VCaP (cell line): ENCODE results near the gene ARHGEF17.

Source experiments
- H3K27ac ChIP-seq: fragments of 450-650 bp; 2 replicates; pipeline ENCODE4 v1.5.1; 2017
- TF ChIP-seq, protein P1 (sequence below): fragments of 450-650 bp; conservative IDR thresholded peaks from 2 replicates; pipeline ENCODE4 v1.5.1; 2017; ENCODE audit warnings: mild to moderate bottlenecking, moderate library complexity

Gene ARHGEF17

DNA sequence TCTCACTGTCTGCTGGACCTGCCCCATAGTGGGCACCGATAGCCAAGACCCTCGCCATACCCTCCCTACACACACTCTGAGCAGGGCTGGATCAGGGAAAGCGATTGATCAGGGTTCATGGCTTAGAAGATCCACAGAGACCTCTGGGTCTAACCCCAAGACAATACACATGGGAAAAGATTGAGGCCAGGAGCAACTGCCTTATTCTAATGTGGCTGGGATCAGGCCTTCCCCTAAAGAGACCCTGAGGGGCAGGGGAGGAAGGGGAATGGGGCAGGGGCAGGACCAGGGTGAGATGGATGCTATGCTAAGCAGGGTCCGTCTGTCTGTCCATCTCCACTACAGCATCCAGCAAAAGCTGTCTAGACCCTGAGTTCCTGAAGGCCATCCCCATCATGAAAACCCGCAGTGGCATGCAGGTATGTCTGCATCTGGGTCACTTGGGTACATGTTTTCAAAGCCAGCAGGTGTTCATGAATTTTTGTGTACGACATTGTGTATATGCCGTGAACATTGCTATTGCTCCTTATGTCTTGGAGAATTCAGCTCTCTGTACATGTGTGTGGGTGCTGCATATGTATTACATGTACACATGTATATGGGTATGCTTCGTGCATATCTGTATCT lies 52.8 kb downstream of the ARHGEF17 start:
- TF ChIP-seq, protein P1, sequence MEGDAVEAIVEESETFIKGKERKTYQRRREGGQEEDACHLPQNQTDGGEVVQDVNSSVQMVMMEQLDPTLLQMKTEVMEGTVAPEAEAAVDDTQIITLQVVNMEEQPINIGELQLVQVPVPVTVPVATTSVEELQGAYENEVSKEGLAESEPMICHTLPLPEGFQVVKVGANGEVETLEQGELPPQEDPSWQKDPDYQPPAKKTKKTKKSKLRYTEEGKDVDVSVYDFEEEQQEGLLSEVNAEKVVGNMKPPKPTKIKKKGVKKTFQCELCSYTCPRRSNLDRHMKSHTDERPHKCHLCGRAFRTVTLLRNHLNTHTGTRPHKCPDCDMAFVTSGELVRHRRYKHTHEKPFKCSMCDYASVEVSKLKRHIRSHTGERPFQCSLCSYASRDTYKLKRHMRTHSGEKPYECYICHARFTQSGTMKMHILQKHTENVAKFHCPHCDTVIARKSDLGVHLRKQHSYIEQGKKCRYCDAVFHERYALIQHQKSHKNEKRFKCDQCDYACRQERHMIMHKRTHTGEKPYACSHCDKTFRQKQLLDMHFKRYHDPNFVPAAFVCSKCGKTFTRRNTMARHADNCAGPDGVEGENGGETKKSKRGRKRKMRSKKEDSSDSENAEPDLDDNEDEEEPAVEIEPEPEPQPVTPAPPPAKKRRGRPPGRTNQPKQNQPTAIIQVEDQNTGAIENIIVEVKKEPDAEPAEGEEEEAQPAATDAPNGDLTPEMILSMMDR, result peak; percentile 57
- H3K27ac ChIP-seq, result no peak overlapping the region

DNA sequence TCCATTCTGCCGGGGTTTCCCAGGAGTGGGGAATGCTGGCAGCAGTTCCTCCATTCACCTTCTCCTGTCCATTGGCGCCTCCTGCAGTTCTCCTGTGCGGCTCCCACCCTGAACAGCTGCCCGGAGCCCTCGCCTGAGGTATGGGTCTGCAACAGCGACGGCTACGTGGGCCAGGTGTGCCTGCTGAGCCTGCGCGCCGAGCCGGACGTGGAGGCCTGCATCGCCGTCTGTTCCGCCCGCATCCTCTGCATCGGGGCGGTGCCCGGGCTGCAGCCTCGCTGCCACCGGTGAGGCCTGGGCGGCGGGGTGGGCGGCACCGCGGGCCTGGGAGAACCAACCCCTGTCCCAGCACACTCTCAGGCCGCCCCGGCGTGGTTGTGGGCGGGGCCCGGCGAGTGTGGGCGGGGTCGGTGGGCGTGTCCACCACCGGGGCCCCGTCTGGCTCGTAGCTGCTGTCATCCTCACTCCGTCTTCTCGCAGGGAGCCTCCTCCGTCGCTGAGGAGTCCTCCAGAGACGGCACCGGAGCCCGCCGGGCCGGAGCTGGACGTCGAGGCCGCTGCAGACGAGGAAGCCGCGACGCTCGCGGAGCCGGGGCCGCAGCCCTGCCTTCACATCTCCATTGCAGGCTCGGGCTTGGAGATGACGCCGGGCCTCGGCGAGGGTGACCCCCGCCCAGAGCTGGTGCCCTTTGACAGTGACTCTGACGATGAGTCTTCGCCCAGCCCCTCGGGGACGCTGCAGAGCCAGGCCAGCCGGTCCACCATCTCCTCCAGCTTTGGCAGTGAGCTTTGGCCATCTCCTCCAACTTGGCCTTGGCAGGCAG lies 54.1 kb downstream of the ARHGEF17 start:
- TF ChIP-seq, protein P1, result no peak
- H3K27ac ChIP-seq, result no peak overlapping the region

DNA sequence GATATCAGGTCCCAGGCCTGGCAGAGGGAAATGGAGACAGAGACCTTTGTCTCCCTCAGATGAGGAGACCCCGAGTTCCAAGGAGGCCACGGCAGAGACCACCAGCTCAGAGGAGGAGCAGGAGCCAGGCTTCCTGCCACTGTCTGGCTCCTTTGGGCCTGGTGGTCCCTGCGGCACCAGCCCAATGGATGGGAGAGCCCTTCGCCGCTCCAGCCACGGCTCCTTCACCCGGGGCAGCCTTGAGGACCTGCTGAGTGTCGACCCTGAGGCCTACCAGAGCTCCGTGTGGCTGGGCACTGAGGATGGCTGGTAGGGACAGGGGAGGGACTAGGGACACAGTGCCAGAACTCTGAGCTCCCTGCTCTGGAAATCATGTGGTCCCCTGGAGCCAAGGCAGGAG lies 55.1 kb downstream of the ARHGEF17 start:
- TF ChIP-seq, protein P1, result no peak
- H3K27ac ChIP-seq, result no peak overlapping the region

DNA sequence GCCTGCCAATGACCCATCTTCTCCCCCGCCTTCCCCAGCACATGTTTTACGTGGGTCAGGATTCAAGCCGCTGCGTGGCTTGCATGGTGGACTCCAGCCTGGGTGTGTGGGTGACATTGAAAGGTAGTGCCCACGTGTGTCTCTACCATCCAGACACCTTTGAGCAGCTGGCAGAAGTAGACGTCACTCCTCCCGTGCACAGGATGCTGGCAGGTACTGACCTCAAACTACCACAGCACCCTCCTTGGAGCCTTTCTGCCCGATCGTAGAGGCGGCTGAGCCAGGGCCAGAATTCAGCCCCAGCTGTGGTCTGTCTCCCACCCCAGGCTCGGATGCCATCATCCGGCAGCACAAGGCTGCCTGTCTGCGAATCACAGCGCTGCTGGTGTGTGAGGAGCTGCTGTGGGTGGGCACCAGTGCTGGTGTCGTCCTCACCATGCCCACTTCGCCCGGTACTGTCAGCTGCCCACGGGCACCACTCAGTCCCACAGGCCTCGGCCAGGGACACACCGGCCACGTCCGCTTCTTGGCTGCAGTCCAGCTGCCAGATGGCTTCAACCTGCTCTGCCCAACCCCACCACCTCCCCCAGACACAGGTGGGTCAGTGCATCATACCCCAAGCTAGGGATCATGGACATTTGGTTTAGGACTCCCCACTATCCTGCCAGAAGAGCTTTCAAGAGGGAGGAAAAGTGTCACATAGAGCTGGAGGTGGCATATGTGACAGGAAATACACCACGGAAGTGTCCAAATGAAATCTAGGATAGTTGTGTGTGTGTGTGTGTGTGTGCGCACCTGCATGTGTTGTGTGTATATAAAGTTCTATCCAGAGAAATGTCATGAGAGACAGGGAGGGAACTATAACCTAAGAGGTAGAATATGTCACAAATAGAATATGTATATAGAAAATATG lies 57.5 kb downstream of the ARHGEF17 start:
- no peak overlapping the region for H3K27ac ChIP-seq
- TF ChIP-seq, protein P1, result no peak

DNA sequence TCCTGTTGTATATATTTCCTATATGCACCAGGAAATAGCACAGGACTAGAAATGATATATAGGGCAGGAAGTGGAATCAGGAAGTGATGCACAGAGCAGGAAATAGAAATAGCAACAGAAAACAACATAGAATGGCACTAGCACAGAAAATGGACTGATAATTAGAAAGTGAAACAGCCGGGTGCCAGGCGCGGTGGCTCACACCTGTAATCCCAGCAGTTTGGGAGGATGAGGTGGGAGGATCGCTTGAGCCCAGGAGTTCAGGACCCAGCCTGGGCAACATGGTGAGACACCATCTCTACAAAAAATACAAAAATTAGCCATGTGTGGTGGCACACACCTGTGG lies 58.2 kb downstream of the ARHGEF17 start:
- H3K27ac ChIP-seq, result peak overlapping the region; percentile 34; the same call in 1 of the 2 replicates
- TF ChIP-seq, protein P1, result no peak

DNA sequence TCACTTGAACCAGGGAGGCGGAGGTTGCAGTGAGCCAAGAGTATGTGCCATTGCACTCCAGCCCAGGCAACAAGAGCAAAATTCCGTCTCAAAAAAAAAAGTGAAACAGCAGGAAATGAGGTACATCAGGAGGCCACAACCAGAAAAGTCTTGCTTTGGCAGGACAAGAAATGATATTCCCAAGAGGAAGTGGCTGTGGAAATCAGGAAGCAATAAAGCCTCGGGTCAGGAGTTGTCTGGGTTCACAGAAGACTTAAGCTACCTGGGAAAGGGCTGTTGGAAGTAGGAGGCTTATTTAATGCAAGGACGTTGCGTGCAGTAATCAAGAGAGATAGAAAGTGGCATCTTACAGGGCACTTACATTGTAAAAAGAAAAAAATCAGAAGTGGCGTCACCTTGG lies 58.9 kb downstream of the ARHGEF17 start:
- TF ChIP-seq, protein P1, result no peak
- H3K27ac ChIP-seq, result peak overlapping the region; percentile 34
